HepG2 (cell line): ENCODE measurements around the gene CNP. TPM values are rescaled to one million over a fixed set of nuclear protein-coding genes. Genes with fewer than 3 reads are reported as not detected.

Experiments used
- ATAC-seq: fragments of 200-7000 bp; cut with Tn5 transposase; 3 replicates; pipeline ENCODE4 v1.9.1; 2020; ENCODE audit warnings: mild to moderate bottlenecking, moderate library complexity
- BruUV-seq: library from RNA; stranded (reverse); fragments of 400-500 nt; replicated peaks from 2 replicates; lab custom pipeline; 2021; lab: Mats Ljungman, UMichigan
- CTCF ChIA-PET: fragments of 300-600 bp; formaldehyde crosslinking; extraction: SDS; loops from one replicate; lab custom pipeline; 2021; ENCODE audit warnings: low total read pairs, inconsistent platforms, low intra/inter-chr PET ratio; lab: Yijun Ruan, JAX
- POLR2A ChIA-PET: fragments of 350-600 bp; sonication (Branson Sonifier 250); formaldehyde crosslinking; loops from one replicate; lab custom pipeline; 2020; ENCODE audit warnings: antibody characterized with exemption, inconsistent platforms; lab: Yijun Ruan, JAX
- DNase-seq: peaks from one replicate; pipeline ENCODE4 v3.0.0-alpha.2; 2015; ENCODE audit warnings: low spot score
- FAIRE-seq: peaks from 3 replicates; lab custom pipeline; 2011; peaks lifted over from hg19 to GRCh38; lab: Jason Lieb, UNC
- H2AFZ ChIP-seq: one replicate; pipeline ENCODE4 v1.6.1; 2011; ENCODE audit warnings: low read length, inconsistent platforms
- H3K27ac ChIP-seq: fragments of 300-600 bp; 3 replicates; pipeline ENCODE4 v1.8.0; 2011; ENCODE audit warnings: mixed run types, mild to moderate bottlenecking, mixed read lengths, low read length, inconsistent platforms; ENCODE audit not compliant: insufficient read depth; ENCODE audit errors: extremely low read length
- H3K27me3 ChIP-seq, 2 experiments: fragments of 200-600 bp in 1 of 2; 2 replicates in 1 of 2; 3 replicates in 1 of 2; pipeline versions ENCODE4 v1.6.0 to v1.8.0; 2011; ENCODE audit warnings: low read length in 2 of 2, mild to moderate bottlenecking in 2 of 2, moderate library complexity in 2 of 2, inconsistent platforms in 1 of 2; ENCODE audit not compliant: insufficient read depth in 2 of 2, control insufficient read depth in 1 of 2
- H3K36me3 ChIP-seq, 2 experiments: fragments of 200-600 bp in 1 of 2; replicated peaks in 1 of 2; 2 replicates in 1 of 2; 3 replicates in 1 of 2; pipeline versions ENCODE4 v1.5.1 to v1.8.0; 2011; ENCODE audit warnings: low read length in 2 of 2, inconsistent platforms in 1 of 2; ENCODE audit not compliant: insufficient read depth in 2 of 2, control insufficient read depth in 1 of 2
- H3K4me1 ChIP-seq: 2 replicates; pipeline ENCODE4 v1.5.1; 2012; ENCODE audit warnings: low read length, inconsistent platforms; ENCODE audit not compliant: insufficient read depth
- H3K4me2 ChIP-seq: 2 replicates; pipeline ENCODE4 v1.6.0; 2011; ENCODE audit warnings: low read depth, low read length, inconsistent platforms
- H3K4me3 ChIP-seq, 3 experiments: fragments of 200-600 bp in 1 of 3; sonication (generic), shearing (Covaris generic) in 1 of 3; replicated peaks in 1 of 3; 2 replicates each; pipeline ENCODE4 v1.5.1; 2011 to 2016; ENCODE audit warnings: low read length in 3 of 3, inconsistent platforms in 2 of 3, low read depth in 2 of 3, mild to moderate bottlenecking in 2 of 3, control low read depth in 1 of 3, mixed read lengths in 1 of 3; ENCODE audit not compliant: insufficient read depth in 1 of 3
- H3K79me2 ChIP-seq: one replicate; pipeline ENCODE4 v1.6.1; 2011; ENCODE audit warnings: low read length, inconsistent platforms; ENCODE audit not compliant: insufficient read depth
- H3K9ac ChIP-seq: 2 replicates; pipeline ENCODE4 v1.6.0; 2011; ENCODE audit warnings: mild to moderate bottlenecking, low read depth, low read length, inconsistent platforms; ENCODE audit not compliant: insufficient read depth
- H3K9me3 ChIP-seq: 2 replicates; pipeline ENCODE4 v1.5.1; 2012; ENCODE audit warnings: mild to moderate bottlenecking, low read length
- H4K20me1 ChIP-seq: 2 replicates; pipeline ENCODE4 v1.6.0; 2011; ENCODE audit warnings: inconsistent platforms, mild to moderate bottlenecking, low read length, moderate library complexity; ENCODE audit not compliant: insufficient read depth
- HES4 ChIP-seq: sonication (generic); formaldehyde crosslinking; IDR thresholded peaks from 2 replicates; pipeline ENCODE4 v1.9.0; 2021; ENCODE audit warnings: mild to moderate bottlenecking, missing genetic modification reagents, borderline replicate concordance
- IRF2 ChIP-seq: IDR thresholded peaks from 2 replicates; pipeline ENCODE4 v1.6.1; 2018; ENCODE audit warnings: missing genetic modification reagents, missing compliant biosample characterization
- KDM3A ChIP-seq: IDR thresholded peaks from 2 replicates; pipeline ENCODE4 v1.6.1; 2018; ENCODE audit warnings: low read depth, missing compliant biosample characterization
- MED13 ChIP-seq: sonication (generic); formaldehyde crosslinking; IDR thresholded peaks from 2 replicates; pipeline ENCODE4 v1.5.0; 2020; ENCODE audit warnings: missing genetic modification reagents
- RARA ChIP-seq: IDR thresholded peaks from 2 replicates; pipeline ENCODE4 v1.6.1; 2016; ENCODE audit warnings: missing genetic modification reagents, missing compliant biosample characterization
- SOX6 ChIP-seq, 2 experiments: fragments of 450-650 bp in 1 of 2; sonication (generic) in 1 of 2; formaldehyde crosslinking in 1 of 2; IDR thresholded peaks; 2 replicates each; pipeline versions ENCODE4 v1.4.0 to v1.6.1; 2017 to 2020; ENCODE audit warnings: antibody characterized with exemption in 1 of 2, mild to moderate bottlenecking in 1 of 2, missing genetic modification reagents in 1 of 2
- ZGPAT ChIP-seq: IDR thresholded peaks from 2 replicates; pipeline ENCODE4 v1.6.1; 2016; ENCODE audit warnings: mild to moderate bottlenecking
- ZNF205 ChIP-seq: IDR thresholded peaks from 2 replicates; pipeline ENCODE4 v1.6.1; 2018; ENCODE audit warnings: missing biosample characterization, missing genetic modification reagents
- WGBS: methylation state at CpG from one replicate; pipeline ENCODE4 v1.1.6; 2017; ENCODE audit warnings: low lambda C conversion rate; 5-methylcytosine and 5-hydroxymethylcytosine counted together
- in situ Hi-C: cut with HindIII; loops from 2 replicates; pipeline ENCODE4 v1.10.0; 2017; ENCODE audit warnings: low pct_unique_long_range_greater_than_20kb; ENCODE audit not compliant: extremely low pct_ligation_motif_present
- intact Hi-C: fragments of 100-400 bp; cut with micrococcal nuclease; formaldehyde crosslinking; loops from one replicate; pipeline ENCODE4 v1.10.0; 2022; ENCODE audit not compliant: unreplicated experiment
- polyA plus RNA-seq, 8 experiments: library from polyadenylated mRNA; depleted of rRNA in 3 of 8; stranded (reverse) in 7 of 8; unstranded in 1 of 8; fragments of >200 nt; fragmentation: Illumina TruSeq in 4 of 8; extraction: Trizol in 4 of 8; gene quantifications; 2 replicates each; pipeline versions ENCODE4 v1.2.1 to v1.2.3, GENCODE V29; 2011 to 2016; ENCODE audit warnings: low read depth in 4 of 8, missing spikeins in 1 of 8, mixed read lengths in 1 of 8; ENCODE audit not compliant: insufficient read depth in 1 of 8
- total RNA-seq, 5 experiments: library from RNA; depleted of rRNA; stranded (reverse); fragments of >200 nt; fragmentation: Illumina TruSeq; extraction: Trizol; gene quantifications; 2 replicates each; pipeline ENCODE4 v1.2.3, GENCODE V29; 2016; ENCODE audit warnings: low read depth in 1 of 5

CNP gene
- total and polyA plus RNA-seq, 2 of the 13 experiments (the other 11 are each of a cell fraction or from before 2014, with no cell fraction given): 97.2 to 161 TPM

GRCh38 chr17:41942626-41943373, 23.8 kb upstream of the CNP start:
- Histone ChIP-seq H3K4me2 (no peak overlapping the region; the same call in 1 of the 2 replicates), H3K36me3 (no peaks in the 10 kb centered on the region), H3K9ac (no peak overlapping the region), H3K4me1 (peaks cover 64% of the 10 kb centered on the region), H3K27ac (no peak overlapping the region), H3K4me3 (no peak overlapping the region), H4K20me1 (no peaks in the 10 kb centered on the region), H3K79me2 (no peaks in the 10 kb centered on the region), H3K27me3 (no peaks in the 10 kb centered on the region), H2AFZ (peak overlapping the region; percentile 21), H3K9me3 (no peaks in the 10 kb centered on the region)
- TF ChIP-seq IRF2 (CRISPR knock-in tag): 0 out of 2 replicates have a peak, but pooled peaks have one; percentile 10
- TF ChIP-seq ZNF205 (CRISPR knock-in tag): no peak
- 0 out of 2 replicates have a peak, but pooled peaks have one; percentile 44 for TF ChIP-seq HES4 (CRISPR knock-in tag)
- no peak for TF ChIP-seq RARA (CRISPR knock-in tag)
- TF ChIP-seq ZGPAT: no peak
- no peak for TF ChIP-seq SOX6 (IDR thresholded peaks at IDR 0.05)
- no peak for TF ChIP-seq SOX6 (CRISPR knock-in tag; IDR thresholded peaks at IDR 0.05)
- 0 out of 2 replicates have a peak, but pooled peaks have one; percentile 8 for TF ChIP-seq KDM3A (CRISPR knock-in tag)
- no peak for TF ChIP-seq MED13 (CRISPR knock-in tag)
- ATAC-seq: no peak; the same call in 2 of the 3 replicates
- WGBS: 73% methylated on average over 8 of the region's 8 CpGs
- ChIA-PET CTCF (no interaction called here), POLR2A (interaction anchor here (1.0 to 1.4 kb wide), 3 partner anchors 8 to 24 kb away, joined by 3 to 6 read pairs (median 3); partner anchors contain the start of genes ACLY and CNP)
- in situ Hi-C loops: no loop called here
- BruUV-seq: no TSS peak
- FAIRE-seq: no peak
- DNase-seq: no peak
- intact Hi-C loops: no loop called here
